GM21381 (cell line): ENCODE measurements around the gene SLC25A19.

Source experiments
- ATAC-seq: cut with Tn5 transposase; IDR thresholded peaks from one replicate; pipeline ENCODE4 v1.9.1; 2021; ENCODE audit warnings: mild to moderate bottlenecking, moderate library complexity; ENCODE audit not compliant: unreplicated experiment

Gene SLC25A19

DNA sequence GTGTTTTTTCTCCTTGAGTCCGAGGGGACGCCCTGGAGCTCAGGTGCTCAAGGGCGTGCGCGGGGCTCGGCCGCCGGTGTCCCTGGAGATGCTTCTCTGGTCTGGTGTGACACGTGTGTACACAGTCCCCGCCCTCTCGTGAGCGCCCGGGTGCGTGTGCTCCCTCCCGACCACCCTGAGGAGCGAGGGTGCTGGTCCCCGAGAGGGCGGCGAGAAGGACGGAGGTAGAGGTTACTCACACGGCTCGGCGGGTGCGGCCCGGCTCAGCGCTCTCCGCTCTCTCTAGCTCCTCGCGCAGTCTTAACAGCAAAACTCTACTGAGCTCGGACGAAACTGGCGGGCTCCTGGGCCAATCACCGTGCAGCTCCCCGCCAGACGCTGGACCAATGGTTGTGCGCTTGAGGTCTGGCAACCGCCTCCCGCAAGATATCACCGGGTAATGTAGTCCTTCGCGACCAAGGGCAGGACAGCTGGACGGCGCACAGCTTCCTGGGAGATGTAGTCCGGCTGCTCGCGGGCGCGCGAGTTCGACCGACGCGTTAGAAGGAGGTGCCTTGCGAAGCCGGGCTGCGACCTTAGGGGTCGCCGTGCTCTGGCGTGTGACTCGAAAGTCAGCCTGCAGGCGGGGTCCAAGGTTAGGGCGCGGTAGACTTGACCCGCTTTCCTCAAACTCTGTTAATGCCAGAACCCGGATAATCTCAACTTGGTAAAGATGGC, at the start of gene SLC25A19:
Gene SLC25A19 (minus strand): TSS at position 319 of the 717 bp plus-strand sequence. CDS start 2,669 bp downstream, outside the sequence.
- ATAC-seq: peak; percentile 86

DNA sequence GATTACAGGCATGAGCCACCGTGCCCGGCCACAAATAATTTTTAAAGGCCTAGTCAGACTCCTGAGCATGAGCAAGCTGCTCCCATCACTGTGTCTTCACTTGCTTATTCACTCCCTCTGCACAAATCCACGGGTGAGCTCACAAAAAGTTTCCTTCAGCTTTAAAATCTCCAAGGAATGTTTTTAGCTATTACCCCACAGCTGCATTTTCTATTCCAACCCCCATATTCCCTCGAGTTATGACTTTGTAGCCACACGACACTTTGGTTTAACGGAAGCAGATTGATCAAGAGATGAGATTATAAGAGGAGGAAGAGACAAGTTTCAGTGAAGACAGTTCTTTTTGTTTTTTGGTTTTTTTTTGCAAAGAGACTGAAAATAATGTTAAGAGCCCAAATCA, 49.1 kb upstream of the SLC25A19 start:
- ATAC-seq: no peak

DNA sequence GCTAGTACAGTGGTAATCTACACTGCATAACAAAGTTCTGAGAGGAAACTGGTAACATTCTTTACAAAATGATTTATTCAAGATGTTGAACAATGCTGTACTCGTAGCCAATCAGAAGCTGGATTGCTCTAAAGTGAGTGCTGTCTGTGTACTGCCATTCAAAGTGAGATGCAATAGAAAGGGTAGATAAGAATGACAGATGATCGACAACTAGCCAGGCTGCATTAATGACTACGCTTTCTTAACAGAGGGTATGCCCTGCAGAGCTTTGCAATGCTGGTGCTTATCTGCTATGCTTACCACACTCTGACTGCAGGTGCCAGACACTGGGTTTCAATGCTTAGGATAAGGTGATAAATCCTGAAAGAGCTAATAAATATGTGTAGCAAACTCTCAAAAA, 46.1 kb upstream of the SLC25A19 start:
- ATAC-seq: no peak

DNA sequence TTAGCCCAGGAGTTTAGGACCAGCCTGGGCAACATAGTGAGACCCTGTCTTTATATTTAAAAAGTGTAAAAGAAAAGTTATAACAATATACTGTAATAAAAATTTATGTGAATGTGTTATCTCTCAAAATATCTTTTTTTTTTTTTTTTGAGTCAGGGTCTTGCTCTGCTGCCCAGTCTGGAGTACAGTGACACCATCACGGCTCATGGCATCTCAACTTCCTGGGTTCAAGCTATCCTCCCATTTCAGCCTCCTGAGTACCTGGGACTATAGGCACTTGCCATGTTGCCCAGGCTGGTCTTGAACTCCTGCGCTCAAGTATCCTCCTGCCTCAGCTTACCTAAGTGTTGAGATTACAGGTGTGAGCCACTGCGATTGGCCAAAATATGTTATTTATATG, 45.5 kb upstream of the SLC25A19 start:
- no peak for ATAC-seq

DNA sequence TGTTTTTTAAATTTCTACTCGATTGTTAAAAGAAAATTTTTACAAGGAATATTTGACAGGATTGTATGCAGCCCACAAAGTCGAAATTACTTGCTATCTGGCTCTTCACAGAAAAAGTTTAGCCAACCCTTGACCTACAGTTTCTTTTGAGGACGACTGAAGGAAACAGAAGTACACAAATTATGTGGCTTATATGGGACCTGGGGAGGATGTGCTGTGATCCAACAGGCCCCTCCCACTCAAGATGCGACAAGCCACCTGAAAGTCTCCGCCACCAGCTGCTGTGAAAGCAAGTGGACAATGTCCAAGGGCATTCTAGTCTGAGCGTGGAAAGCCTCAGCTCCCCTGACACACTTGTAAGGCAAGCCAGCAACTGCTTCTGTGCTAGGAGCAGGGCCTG, 42.4 kb upstream of the SLC25A19 start:
- no peak for ATAC-seq

DNA sequence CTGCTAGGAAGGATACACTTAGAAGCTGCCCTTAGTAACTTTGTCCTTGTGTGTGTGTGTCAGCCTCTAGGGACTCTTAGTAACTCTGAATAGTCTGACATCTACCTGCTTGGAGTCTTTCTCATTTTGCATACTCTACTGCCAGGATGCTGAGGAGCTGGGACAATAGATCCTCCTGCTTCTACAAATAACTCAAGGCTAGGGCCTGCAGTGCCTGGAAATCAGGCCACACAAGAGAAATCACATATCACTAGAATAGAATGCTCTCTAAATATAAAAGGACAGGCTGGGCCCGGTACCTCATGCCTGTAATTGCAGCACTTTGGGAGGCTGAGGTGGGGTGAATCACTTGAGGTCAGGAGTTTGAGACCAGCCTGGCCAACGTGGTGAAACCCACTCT, 38.5 kb upstream of the SLC25A19 start:
- ATAC-seq: no peak

DNA sequence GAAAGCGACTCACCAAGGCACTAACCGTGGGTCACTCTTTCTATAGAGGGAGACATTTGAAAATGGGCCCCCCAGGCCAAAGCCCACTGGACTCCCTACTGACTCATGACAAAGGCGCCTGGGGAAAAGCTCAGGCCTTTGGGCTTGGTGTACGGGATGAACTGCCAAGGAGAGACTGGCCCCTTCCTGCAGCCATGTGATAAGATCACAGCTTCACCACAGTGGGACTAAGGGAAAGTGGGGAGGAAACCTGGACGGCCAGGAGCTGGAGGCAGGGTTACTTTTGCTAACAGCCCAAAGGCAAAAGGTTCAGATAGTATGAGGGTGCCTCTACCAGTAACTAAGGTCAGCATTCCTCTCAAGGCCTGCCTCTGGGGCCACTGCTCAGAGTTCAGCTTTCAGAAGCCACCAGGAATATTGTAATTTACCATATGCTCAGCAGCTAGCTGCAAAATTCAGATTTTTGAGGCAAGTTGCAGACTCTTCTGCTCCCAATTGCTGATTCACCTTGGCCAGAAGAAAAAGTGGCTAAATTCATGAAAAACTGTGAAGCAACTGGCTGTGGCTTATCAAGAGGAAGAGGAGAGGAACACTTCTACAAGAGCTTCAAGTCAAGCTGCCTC, 37.1 kb upstream of the SLC25A19 start:
- ATAC-seq: no peak

DNA sequence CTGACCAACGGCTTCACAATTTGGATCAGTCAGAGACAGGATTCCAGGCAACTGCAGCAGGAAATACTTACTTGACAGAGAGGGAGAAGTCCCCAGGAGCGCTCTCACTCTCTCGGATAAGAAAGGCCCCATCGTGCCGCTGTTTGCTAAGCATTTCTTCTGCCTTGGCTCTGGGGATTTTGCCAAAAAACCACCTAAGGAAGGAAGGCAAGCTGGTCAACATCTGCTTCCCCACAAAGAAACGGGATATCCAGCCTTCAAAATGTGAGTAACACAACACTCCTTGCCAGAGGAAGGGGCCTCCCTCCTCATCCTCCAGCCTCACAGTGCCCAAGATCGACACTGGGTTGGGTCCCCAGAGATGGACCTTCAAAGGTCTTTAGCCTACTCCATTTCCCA, 36.6 kb upstream of the SLC25A19 start:
- no peak for ATAC-seq

DNA sequence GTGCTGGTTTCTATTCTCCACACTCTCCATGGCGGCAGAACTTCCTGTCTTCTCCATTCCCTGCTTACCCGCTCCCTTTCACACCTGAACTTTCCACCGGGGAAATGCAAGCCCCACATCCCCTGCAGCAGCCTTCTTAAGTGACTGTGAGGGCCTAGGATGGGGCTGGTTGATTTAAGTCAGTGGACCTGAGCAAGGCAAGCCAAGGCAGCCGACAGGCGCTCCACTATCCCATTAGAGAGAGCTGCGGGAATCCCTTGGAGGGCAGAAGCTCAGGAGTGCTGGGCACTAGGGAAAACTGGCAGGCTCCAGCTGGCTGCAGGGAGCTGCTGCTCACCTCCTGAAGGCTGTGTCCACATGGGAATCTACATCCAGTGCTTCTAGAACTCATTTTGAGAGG, 36.1 kb upstream of the SLC25A19 start:
- no peak for ATAC-seq

DNA sequence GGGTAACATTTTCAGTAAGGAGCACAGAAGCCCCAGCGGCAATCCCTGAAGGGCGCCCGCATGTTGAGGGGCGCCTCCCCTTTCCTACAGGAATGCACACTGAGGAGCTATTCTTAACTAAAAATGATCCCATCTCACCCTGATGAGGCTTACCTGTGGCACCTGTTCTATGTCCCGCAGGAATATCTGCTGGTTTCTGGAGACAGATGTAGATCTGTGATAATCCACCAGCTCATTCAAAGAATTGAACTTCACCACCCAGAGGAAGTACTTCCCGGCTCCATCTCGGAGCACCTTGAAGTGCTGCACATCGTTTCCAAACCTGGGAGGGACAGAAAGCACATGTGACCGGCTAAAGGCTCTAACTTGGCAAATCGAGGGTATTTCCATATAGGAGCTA, 32.3 kb upstream of the SLC25A19 start:
- ATAC-seq: no peak

DNA sequence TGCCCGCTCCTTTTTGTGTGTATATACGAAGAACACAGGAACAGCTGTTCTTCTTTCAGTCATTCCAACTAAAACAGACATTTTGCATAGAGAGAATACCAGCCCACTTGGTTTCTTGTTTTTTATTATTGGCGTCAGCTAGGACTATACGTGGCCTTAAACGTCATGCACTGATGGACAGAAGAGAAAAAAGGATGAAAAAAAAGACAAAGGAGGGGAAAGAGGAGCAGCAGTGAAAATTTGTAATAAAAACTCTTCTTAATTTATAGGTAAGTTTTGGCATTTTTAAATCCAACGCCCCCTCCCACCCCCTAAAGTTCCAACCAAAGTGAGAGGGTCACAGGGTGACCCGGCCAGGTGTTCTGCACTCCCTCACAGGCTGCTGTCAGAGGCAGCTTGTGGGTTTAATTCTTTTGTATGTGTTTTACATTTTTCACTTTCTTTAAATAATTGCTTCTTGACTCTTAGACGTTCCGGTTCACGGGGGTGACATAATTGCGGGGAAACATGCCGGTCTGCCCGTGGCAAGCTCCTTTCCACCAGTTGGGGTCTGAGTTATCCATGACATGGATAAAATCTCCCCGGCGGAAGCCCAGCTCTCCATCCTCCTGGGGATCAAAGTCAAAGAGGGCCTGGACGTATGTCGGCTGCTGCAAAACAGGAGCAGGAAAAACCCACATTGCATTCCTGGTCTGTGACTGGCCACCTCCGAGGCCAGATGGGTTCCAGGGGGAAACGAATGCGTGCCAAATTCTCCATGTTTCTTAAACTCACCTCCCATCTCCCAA, 30.9 kb upstream of the SLC25A19 start:
- peak; percentile 44 for ATAC-seq

DNA sequence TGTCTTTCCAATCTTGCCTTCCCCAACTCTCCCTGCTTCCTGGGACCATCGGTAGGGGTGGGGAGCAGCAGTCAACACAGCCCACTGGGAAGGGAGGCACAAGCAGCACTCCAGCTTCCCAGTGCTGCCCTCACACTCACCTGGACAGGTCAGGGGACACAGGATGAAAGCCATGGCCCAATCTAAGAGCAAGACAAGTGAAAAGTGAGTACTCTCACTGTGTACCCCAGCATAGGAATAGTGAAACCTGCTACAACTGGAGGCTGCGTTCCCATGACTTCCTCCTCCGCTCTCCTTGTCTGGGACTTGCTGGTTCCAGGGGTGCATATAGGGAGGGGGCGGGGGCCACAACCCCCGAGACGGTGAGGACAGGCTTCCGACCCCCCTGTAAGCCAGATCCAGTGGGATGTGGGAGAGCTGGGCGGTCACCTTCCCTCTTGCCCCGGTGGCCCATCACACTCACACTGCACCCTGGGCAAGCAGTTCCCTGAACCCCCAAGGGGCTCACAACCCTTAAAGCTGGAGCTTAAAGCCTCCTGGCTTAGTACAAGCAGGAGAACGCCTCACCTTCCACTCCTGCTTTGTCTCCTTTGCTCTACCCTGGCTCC, 29.5 kb upstream of the SLC25A19 start:
- ATAC-seq: no peak

DNA sequence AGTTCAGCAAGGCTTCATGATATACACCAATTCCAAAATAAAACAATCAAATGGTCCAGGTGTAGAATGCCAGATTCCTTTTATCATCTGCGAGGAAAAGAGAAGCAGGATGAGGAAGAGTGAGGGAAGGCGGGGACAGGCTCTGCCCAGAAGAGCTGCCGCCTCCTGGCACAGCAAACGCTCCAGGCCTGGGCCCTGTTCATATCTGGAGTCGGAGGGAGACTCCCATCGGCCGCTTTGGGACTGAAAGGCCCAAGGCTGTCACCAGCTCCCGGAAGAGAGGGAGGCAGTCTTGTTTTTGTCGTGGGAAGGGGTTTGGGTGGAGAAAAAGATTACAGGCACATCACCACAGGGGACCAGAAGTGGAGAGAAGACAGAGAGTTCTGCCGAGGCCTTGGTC, 29.0 kb upstream of the SLC25A19 start:
- no peak for ATAC-seq

DNA sequence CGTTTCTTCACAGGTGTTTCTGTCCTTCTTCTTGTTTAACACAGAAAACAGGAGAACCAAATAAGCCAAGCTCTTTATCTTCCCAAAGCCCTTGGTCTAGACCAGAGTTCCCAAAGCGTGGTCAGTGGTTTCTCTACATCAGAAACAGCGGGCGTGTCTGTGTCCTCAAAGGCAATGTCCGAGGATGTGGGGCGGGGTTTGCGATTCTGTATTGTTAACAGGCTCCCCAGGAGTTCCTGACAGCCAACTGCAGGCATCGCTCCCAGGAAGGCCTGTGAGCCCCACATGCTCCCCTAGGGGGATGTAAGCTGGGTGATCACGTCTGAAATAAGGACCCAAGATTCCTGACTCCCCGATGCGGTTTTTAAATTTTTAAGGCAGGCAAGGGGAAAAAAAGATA, 28.4 kb upstream of the SLC25A19 start:
- no peak for ATAC-seq

DNA sequence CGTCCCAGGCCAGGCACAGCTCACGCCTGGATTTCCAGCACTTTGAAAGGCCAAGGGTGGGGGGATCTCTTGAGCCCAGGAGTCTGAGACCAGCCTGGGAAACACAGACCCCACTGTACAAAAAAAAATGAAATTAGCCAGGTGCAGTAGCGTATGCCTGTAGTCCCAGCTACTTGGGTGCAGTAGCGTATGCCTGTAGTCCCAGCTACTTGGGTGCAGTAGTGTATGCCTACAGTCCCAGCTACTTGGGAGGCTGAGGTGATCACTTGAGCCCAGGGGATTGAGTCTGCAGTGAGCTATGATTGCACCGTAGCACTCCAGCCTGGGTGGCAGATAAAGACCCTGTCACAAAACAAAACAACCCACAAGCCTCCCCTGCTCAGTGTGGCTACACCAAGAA, 27.0 kb upstream of the SLC25A19 start:
- ATAC-seq: no peak

DNA sequence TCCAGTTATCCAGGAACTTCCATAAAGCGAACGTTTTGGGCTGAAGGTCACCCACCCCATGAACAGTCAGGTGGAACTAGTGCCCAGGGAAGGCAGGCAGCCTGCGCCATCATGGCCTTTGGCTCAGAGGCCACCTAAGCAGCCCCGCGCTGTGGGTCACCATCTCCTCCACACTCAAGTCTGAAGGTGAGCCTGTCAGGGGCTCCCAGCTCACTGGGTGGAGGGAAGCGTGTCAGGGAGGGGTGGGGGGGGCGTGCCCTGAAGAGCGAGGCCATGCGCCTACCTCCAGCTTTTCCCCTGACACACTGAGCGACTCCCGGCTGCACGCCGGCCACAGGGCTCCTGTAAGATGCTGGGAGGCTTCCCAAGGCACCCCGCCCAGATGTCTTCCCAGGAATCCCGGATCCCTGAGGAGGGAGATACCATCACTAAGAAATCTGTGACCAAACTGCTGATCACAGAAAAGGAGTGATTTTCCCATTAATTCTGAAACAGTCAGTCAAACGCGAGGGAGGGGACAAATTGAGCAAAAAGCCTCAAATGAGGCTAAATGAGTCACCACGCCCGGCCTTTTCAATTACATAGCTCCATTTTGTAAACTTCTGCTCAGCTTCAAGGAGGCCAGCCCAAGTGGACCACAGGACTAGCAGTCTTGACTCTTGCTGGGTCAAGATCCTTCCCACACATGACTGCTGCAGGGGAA, 26.5 kb upstream of the SLC25A19 start:
- ATAC-seq: no peak

DNA sequence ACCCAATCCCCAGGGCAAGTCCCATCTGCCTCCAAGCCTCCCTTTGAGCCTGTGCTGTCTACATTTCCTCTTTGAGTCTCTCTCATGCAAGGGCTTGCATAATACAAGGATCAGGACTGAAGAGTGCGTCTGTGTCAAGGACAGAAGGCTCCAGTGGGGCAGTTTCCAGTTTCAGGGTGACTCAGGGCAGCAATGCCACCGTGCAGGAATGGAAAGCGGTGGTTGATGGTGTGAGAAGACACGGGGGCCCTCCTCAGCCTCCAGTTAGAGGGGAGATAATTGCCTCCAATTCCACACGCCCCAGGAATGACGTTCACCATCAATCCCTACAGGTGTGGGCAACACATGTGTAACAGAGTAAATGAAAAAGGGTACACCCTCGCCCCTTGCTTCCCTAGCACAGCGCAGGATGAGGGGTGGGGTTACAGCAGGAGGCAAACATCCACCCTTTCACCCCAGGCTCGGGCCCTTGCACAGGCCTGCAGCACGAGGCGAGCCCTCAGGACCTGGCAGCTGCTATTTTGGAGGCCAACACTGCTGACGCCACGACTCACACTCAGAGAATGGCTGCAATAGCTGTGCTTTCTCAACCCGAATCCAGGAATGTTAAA, 24.8 kb upstream of the SLC25A19 start:
- no peak for ATAC-seq

DNA sequence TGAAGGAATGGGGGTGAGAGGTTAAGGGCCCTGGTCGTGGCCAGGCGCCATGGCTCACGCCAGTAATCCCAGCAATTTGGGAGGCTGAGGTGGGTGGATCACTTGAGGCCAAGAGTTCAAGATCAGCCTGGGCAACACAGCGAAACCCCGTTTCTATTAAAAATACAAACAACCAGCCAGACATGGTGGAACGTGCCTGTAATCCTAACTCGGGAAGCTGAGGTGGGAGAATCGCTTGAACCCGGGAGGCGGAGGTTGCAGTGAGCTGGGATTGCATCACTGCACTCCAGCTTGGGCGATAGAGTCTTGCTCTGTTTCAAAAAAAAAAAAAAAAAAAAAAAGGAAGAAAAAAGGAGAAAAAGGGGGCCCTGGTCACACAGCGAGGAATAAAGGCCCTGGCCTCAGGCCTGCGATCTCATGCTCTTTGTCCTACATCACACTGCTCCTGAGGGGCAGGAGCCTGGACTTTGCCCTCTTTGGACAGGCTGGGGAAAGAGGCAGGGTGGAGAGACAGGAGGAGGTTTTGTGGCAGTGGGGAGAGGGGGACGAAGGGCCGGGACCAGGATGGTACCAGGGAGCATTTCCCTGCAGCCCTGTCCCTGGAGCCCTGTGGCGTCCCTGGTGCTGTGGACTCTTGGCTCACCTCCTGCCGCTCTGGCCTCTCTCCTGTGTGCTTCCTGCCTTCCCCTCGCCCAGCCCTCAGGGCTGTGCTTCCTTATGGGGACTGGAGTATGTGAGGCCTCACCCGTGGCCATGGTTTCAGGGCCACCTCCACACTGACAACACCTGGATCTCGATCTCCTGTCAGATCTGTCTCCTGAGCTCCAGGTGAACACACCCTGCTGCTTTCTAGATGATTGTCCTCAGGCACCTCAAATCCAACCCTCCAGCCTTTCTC, 19.7 kb upstream of the SLC25A19 start:
- ATAC-seq: no peak

DNA sequence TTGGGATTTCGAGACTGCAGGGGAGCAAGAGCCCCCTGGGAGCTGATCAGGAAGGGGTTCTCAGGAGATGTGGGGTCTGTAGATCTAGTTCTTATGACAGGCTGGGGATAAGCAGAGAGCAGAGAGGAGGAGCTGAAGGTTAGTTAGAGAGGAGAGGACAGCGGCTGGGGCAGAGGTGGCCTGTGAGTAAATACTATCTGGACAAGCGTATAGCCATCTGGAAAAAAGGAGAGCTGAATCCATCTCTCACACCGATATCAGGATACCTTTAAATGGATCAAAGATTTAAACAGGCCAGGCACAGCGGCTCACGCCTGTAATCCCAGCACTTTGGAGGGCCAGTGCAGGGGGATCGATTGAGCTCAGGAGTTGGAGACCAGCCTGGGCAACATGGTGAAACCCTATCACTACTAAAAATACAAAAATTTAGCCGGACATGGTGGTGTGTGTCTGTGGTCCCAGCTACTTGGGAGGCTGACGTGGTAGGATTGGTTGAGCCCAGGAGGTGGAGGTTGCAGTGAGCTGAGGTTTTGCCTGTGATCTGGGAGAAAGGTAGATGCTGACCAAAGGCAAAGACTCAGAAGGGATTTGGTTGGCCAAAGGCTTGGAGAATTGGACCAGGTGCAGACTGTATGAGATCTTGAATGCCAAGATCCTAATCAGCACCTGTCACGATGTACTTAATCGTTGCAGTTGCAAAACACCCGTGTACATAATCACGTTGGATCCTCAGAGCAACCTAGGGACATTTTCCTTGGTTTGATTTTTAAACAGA, 18.9 kb upstream of the SLC25A19 start:
- ATAC-seq: no peak
